Activated naive CD8-positive, alpha-beta T cell treated with anti-CD3 and anti-CD28 coated beads, Interleukin-2, amount 10 ng/mL, durations not matched to agents 7 days and 5 days (primary cell): ENCODE results near the gene CALM3. TPM values are rescaled to one million over a fixed set of nuclear protein-coding genes. Genes with fewer than 3 reads are reported as not detected.

Experiments used
- ATAC-seq: fragments of 150-1000 bp; cut with Tn5 transposase; one replicate; pipeline ENCODE4 v1.10.0; 2021; ENCODE audit warnings: low read depth, moderate library complexity
- POLR2A ChIA-PET: fragments of 350-600 bp; sonication (Branson Sonifier 250); formaldehyde crosslinking; loops from one replicate; lab custom pipeline; 2021; ENCODE audit warnings: antibody characterized with exemption; lab: Charles Lee
- DNase-seq: peaks from one replicate; pipeline ENCODE4 v3.0.0; 2021
- H3K27ac Mint-ChIP-seq: one replicate; pipeline ENCODE4 v1.8.0; 2022; ENCODE audit warnings: mild to moderate bottlenecking, mixed read lengths
- H3K27me3 Mint-ChIP-seq: one replicate; pipeline ENCODE4 v1.8.0; 2022; ENCODE audit warnings: mild to moderate bottlenecking, moderate library complexity, mixed read lengths
- H3K36me3 Mint-ChIP-seq: one replicate; pipeline ENCODE4 v1.8.0; 2021; ENCODE audit warnings: mild to moderate bottlenecking, mixed read lengths
- H3K4me1 Mint-ChIP-seq: one replicate; pipeline ENCODE4 v1.8.0; 2021; ENCODE audit warnings: mixed read lengths
- H3K4me3 Mint-ChIP-seq: one replicate; pipeline ENCODE4 v1.8.0; 2022; ENCODE audit warnings: mild to moderate bottlenecking, moderate library complexity, mixed read lengths
- H3K9me3 Mint-ChIP-seq: one replicate; pipeline ENCODE4 v1.8.0; 2021; ENCODE audit warnings: mixed read lengths
- total RNA-seq, 2 experiments: library from RNA; stranded (reverse); gene quantifications; one replicate each; pipeline ENCODE4 v1.2.3, GENCODE V29; 2021

CALM3 gene
- total RNA-seq, 2 experiments from 2014 or later, result 485 to 503 TPM

- peaks cover 10% of the 10 kb centered on the region for H3K4me1 Mint-ChIP-seq
- ATAC-seq (no peak), DNase-seq (no peak)
- no peak overlapping the region for H3K27ac Mint-ChIP-seq
- peaks cover 11% of the 10 kb centered on the region for H3K27me3 Mint-ChIP-seq
- no peaks in the 10 kb centered on the region for H3K9me3 Mint-ChIP-seq
- H3K36me3 Mint-ChIP-seq, result peaks cover 1% of the 10 kb centered on the region
- POLR2A ChIA-PET, result interaction anchor here (1.5 kb wide), 1 partner anchor 20 kb away, joined by 9 read pairs; the partner anchor contains the start of gene CALM3
- H3K4me3 Mint-ChIP-seq, result no peak overlapping the region
These were observed 20.9 kb upstream of the CALM3 start for GRCh38 chr19:46580247-46580646.

DNA sequence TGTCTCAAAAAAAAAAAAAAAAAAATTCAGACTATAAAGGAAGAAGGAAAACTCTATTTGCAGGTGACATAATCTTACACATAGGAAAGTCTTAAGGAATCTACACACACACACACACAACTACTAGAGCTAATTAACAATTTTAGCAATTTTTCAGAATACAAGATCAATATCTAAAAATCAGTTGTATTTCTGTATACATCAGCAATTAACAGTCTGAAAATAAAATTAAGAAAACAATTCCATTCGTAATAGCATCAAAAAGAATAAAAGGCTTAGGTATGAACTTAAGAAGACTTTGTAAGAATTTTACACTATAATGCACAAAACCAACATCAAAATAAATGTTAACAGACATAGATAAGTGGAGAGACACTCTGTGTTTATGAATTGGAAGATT is 15.6 kb upstream of the CALM3 start:
- Mint-ChIP-seq H3K4me1 (peaks cover 3% of the 10 kb centered on the region), H3K27me3 (peaks cover 18% of the 10 kb centered on the region), H3K27ac (no peak overlapping the region), H3K9me3 (no peaks in the 10 kb centered on the region), H3K36me3 (no peaks in the 10 kb centered on the region), H3K4me3 (no peak overlapping the region)
- DNase-seq (no peak), ATAC-seq (no peak)
- POLR2A ChIA-PET, result interaction anchor here (1.0 kb wide), 1 partner anchor 15 kb away, joined by 3 read pairs; the partner anchor contains the start of gene CALM3

- H3K4me3 Mint-ChIP-seq, result no peak overlapping the region
- H3K36me3 Mint-ChIP-seq, result no peaks in the 10 kb centered on the region
- POLR2A ChIA-PET, result interaction anchor here (1.0 kb wide), 1 partner anchor 15 kb away, joined by 3 read pairs; the partner anchor contains the start of gene CALM3
- no peak overlapping the region for H3K27ac Mint-ChIP-seq
- ATAC-seq, result no peak
- H3K4me1 Mint-ChIP-seq, result peaks cover 3% of the 10 kb centered on the region
- no peaks in the 10 kb centered on the region for H3K9me3 Mint-ChIP-seq
- peaks cover 17% of the 10 kb centered on the region for H3K27me3 Mint-ChIP-seq
- DNase-seq, result no peak
These were observed 14.8 kb upstream of the CALM3 start for GRCh38 chr19:46586294-46586693.

DNA sequence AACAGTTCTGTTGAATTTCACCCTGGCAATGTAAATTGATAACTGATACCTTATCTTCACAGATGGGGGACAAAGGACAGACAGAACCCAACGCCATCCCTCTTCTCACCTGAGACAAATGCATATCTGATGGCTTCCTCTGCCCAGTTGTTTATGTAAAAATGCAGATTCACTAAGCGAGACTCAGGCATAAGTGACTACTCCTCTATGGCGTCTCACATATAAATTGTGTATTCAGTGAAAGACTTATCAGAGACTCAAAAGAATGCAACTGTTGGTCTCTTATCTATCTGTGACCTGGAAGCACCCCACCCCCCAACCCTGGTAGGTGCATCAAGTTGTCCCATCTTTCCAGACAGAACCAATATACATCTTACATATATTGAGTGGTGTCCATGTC is 13.3 kb upstream of the CALM3 start:
- Mint-ChIP-seq H3K4me3 (no peak overlapping the region), H3K27ac (no peak overlapping the region), H3K27me3 (peaks cover 17% of the 10 kb centered on the region), H3K36me3 (no peaks in the 10 kb centered on the region), H3K4me1 (peaks cover 3% of the 10 kb centered on the region), H3K9me3 (no peaks in the 10 kb centered on the region)
- DNase-seq (no peak), ATAC-seq (no peak)
- POLR2A ChIA-PET, result no interaction called here

DNA sequence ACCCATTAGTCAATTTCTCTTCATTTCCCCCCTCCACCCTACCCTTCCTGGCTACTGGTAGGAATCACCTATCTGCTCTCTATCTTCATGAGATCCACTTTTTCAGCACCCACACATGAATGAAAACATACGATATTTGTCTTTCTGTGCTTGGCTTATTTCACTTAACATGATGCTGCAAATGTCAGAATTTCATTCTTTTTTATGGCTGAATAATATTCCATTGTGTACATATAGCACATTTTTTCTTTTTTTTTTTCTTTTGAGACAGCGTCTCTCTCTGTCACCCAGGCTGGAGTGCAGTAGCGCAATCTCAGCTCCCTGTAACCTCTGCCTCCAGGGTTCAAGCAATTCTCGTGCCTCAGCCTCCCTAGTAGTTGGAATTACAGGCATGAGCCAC is 9.9 kb upstream of the CALM3 start:
- Mint-ChIP-seq H3K27me3 (peaks cover 7% of the 10 kb centered on the region), H3K27ac (no peak overlapping the region), H3K4me1 (no peaks in the 10 kb centered on the region), H3K36me3 (no peaks in the 10 kb centered on the region), H3K4me3 (no peak overlapping the region), H3K9me3 (no peaks in the 10 kb centered on the region)
- ATAC-seq, result no peak
- DNase-seq, result no peak
- POLR2A ChIA-PET, result no interaction called here

GRCh38 chr19:46591870-46592269 is 9.3 kb upstream of the CALM3 start:
- H3K9me3 Mint-ChIP-seq, result no peaks in the 10 kb centered on the region
- no peak overlapping the region for H3K27ac Mint-ChIP-seq
- no peak for ATAC-seq

DNA sequence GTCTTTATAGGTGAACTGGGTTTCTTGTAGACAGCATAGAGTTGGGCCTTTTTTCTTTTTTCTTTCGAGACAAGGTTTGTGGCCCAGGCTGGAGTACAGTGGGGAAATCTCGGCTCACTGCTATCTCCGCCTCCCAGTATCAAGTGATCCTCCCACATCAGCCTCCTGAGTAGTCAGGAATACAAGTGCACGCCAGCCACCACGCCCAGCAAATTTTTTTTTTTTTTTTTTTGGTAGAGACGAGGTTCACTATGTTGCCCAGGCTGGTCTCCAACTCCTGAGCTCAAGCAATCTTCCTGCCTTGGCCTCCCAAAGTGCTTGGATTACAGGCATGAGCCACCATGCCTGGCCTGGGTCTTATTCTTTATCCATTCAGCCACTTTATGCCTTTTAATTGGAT is 5.1 kb upstream of the CALM3 start:
- DNase-seq (no peak), ATAC-seq (no peak)
- POLR2A ChIA-PET, result no interaction called here
- Mint-ChIP-seq H3K9me3 (peaks cover 7% of the 10 kb centered on the region), H3K27ac (no peak overlapping the region), H3K4me3 (no peak overlapping the region), H3K36me3 (peaks cover 11% of the 10 kb centered on the region), H3K4me1 (peaks cover 9% of the 10 kb centered on the region), H3K27me3 (peaks cover 2% of the 10 kb centered on the region)

More at GRCh38 chr19:46591870-46592269, 9.3 kb upstream of the CALM3 start:
- H3K4me3 Mint-ChIP-seq, result no peak overlapping the region
- peaks cover 4% of the 10 kb centered on the region for H3K27me3 Mint-ChIP-seq
- no peaks in the 10 kb centered on the region for H3K4me1 Mint-ChIP-seq
- H3K36me3 Mint-ChIP-seq, result no peaks in the 10 kb centered on the region
- no peak for DNase-seq
- POLR2A ChIA-PET, result interaction anchor here (0.6 kb wide), 1 partner anchor 8 kb away, joined by 3 read pairs; no protein-coding TSS in a partner anchor

GRCh38 chr19:46598372-46598917 is 2.7 kb upstream of the CALM3 start:
- Mint-ChIP-seq H3K36me3 (peaks cover 20% of the 10 kb centered on the region), H3K27me3 (peaks cover 2% of the 10 kb centered on the region), H3K27ac (no peak overlapping the region), H3K9me3 (peaks cover 7% of the 10 kb centered on the region), H3K4me1 (peaks cover 18% of the 10 kb centered on the region), H3K4me3 (no peak overlapping the region)
- DNase-seq (no peak), ATAC-seq (no peak)
- POLR2A ChIA-PET, result interaction anchor here (0.6 kb wide), 1 partner anchor 23 kb away, joined by 6 read pairs; no protein-coding TSS in a partner anchor

DNA sequence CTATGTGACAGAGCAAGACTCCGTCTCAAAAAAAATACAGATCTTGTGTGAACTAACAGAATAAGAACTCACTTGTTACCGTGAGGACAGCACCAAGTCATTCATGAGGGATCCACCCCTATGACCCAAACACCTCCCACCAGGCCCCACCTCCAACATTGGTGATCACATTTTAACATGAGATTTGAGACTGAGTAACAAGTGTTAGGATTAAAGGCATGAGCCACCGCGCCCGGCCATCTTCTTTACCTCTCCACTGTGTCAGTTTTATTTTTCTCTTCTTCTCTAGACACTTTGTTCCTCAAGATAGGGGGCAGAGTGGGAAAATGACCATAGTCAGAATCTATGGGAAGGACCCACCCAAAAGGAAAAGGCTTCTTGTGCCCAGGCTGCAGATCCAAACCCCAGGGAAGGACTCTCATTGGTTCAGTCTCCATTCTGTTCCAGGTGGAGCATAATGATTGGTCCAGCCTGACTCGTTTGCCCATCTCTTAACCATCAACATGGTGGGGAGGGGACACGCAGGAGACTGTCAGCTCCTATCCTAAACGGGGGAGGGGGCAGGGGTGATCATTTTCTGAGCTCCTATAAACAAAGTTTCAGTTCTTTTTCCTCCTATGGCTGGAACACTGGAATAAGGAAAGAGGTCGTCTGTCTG is 1.3 kb upstream of the CALM3 start:
- Mint-ChIP-seq H3K4me3 (peak overlapping the region; percentile 97), H3K27ac (peak overlapping the region; percentile 100), H3K9me3 (peaks cover 7% of the 10 kb centered on the region), H3K27me3 (peaks cover 2% of the 10 kb centered on the region), H3K36me3 (peaks cover 21% of the 10 kb centered on the region), H3K4me1 (peaks cover 24% of the 10 kb centered on the region)
- POLR2A ChIA-PET, result interaction anchor here (0.5 to 4.7 kb wide), 20 partner anchors 8 to 261 kb away, joined by 3 to 142 read pairs (median 5); partner anchors contain the start of genes ARHGAP35, DACT3 and SLC1A5
- DNase-seq, result no peak
- ATAC-seq, result no peak

DNA sequence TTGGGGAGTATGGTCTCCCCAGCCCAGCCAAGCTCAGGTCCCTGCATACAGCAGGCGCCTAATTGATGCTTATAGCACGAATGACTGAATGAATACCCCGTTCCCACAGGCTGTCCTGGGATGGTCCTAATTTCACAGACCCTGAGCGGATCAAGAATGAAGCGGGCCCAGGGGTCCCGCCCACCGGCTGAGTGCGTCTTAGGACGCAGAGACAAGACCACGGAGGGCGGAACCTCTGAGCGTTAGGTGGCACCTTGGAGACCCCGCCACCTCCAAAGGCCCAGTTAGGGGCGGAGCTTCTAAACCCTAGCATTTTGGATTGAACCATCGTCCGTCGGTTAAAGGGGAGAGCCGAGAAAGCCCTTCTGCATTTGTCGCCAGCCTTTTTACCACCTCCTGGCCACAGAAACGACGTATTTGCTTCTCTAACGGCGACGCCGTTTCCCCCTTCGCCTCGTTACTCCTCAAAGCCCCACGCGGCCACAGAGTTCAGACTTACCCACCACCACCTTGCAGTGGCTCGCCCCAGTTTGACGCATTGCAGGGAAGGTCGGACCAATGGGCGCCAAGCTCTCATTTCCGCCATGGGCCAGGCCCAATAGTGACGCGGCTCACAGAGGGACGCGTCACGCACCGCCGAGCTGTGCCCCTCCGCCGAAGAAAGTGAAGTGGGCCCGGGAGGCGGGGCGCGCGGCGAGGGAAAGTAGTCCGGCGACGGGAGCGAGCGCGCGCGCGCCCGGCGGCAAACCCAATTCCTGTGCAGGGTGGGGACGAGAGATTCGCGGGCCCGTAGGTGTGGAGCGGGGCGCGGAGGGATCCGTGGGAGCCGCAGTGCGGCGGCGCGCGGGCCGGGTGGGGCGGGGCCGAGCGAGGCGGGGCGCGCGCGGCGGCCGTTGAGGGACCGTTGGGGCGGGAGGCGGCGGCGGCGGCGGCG is 479 bp upstream of the CALM3 start:
- peaks cover 2% of the 10 kb centered on the region for H3K27me3 Mint-ChIP-seq
- H3K9me3 Mint-ChIP-seq, result peaks cover 7% of the 10 kb centered on the region
- peaks cover 29% of the 10 kb centered on the region for H3K4me1 Mint-ChIP-seq
- H3K27ac Mint-ChIP-seq, result peak overlapping the region; percentile 100
- peak; percentile 87 for ATAC-seq
- H3K4me3 Mint-ChIP-seq, result peak overlapping the region; percentile 97
- POLR2A ChIA-PET, result interaction anchor here (0.5 to 4.7 kb wide), 34 partner anchors 8 to 883 kb away, joined by 3 to 142 read pairs (median 4); partner anchors contain the start of genes ARHGAP35, DACT3, GNG8 and PTGIR
- H3K36me3 Mint-ChIP-seq, result peaks cover 21% of the 10 kb centered on the region
- DNase-seq, result peak; percentile 99

DNA sequence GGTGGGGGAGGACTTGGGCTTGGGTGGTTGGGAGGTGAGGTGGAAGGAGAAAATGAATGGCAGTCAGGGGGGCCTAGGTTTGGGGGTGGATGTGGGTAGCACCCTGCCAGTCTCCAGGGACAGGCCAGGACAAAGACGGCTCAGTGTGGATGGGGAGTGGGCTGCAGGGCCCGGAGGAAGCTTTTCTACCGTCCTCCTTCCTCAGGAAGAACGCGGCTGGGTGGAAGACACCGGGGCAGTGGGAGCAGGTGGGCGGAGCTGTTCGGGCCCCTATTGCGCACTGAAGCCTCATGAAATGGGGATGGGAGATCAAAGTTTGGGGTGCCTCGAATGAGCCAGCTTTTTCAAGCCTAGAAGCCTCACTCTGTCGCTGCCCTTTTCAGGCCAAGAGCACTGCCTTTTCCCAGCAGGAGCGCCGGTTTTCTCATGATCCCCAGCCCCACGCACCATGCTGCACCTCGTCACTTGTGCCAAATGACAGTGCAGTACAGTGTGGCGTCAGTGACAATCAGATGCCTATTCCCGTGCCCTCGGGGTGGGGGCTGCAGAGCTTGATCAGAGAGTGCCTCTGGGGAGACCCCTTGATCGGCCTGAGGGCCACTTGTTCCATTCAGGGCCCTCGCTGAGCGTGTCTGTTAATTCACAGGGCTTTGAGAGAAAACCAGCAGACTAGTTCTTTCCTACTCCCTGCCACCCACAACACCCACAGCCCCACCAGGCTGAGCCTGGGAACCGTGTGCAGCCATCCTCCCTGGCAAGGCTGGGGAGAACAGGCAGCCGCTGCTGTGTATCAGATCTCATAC is 1.5 kb downstream of the CALM3 start:
- peaks cover 7% of the 10 kb centered on the region for H3K9me3 Mint-ChIP-seq
- H3K36me3 Mint-ChIP-seq, result peaks cover 28% of the 10 kb centered on the region
- H3K4me3 Mint-ChIP-seq, result peak overlapping the region; percentile 97
- DNase-seq (no peak), ATAC-seq (peak; percentile 5)
- peaks cover 2% of the 10 kb centered on the region for H3K27me3 Mint-ChIP-seq
- POLR2A ChIA-PET, result interaction anchor here (0.8 to 4.7 kb wide), 14 partner anchors 8 to 278 kb away, joined by 3 to 142 read pairs (median 4); partner anchors contain the start of genes DACT3, PPP5C and PTGIR
- peaks cover 28% of the 10 kb centered on the region for H3K4me1 Mint-ChIP-seq
- H3K27ac Mint-ChIP-seq, result peak overlapping the region; percentile 100

- peak overlapping the region; percentile 97 for H3K4me3 Mint-ChIP-seq
- H3K4me1 Mint-ChIP-seq, result peaks cover 28% of the 10 kb centered on the region
- H3K9me3 Mint-ChIP-seq, result peaks cover 5% of the 10 kb centered on the region
- peaks cover 32% of the 10 kb centered on the region for H3K36me3 Mint-ChIP-seq
- POLR2A ChIA-PET, result interaction anchor here (0.9 to 4.7 kb wide), 6 partner anchors 7 to 144 kb away, joined by 3 to 142 read pairs (median 3); partner anchors contain the start of gene PTGIR
- DNase-seq (no peak), ATAC-seq (no peak)
- H3K27ac Mint-ChIP-seq, result peak overlapping the region; percentile 100
- H3K27me3 Mint-ChIP-seq, result peaks cover 2% of the 10 kb centered on the region
These were observed 2.1 kb downstream of the CALM3 start for GRCh38 chr19:46603195-46603637.
